ENCODE data around the gene TMEM225. TPM values are rescaled to one million over a fixed set of nuclear protein-coding genes. Genes with fewer than 3 reads are reported as not detected.

TMEM225 gene
- total RNA-seq (not detected), polyA plus RNA-seq (not detected)
- long read RNA-seq, donor 1 = 0 reads
- long read RNA-seq, donor 2 = 0 reads
- long read RNA-seq, donor 3 = 0 reads
- long read RNA-seq, donor 4 = 0 reads
- long read RNA-seq, donor 5 = 0 reads
- long read RNA-seq, donor 6 = 0 reads
- long read RNA-seq, donor 7 = 0 reads
- long read RNA-seq, donor 8 = 0 reads
- long read RNA-seq, donor 9 = 0 reads
- long read RNA-seq, donor 10 = 0 reads

- DNase-seq = no peak
- no peaks in the 10 kb centered on the region for H3K27me3 ChIP-seq
- H3K4me3 ChIP-seq = no peak within 1 kb of the TSS
- 67 to 86% (median 74%) methylated on average over 3 of the region's 3 CpGs for WGBS, 4 donors
- H3K9me3 ChIP-seq (replicated peaks in 1 of 3) = no peaks in the 10 kb centered on the region
- H3K4me1 ChIP-seq (replicated peaks in 1 of 2) = no peaks in the 10 kb centered on the region
- H3K27ac ChIP-seq = no peak within 1 kb of the TSS
- H3K36me3 ChIP-seq (replicated peaks in 1 of 2) = no peaks in the 10 kb centered on the region
- no peak for TF ChIP-seq POLR2A (IDR thresholded peaks at IDR 0.05)
- no peak for TF ChIP-seq CTCF (IDR thresholded peaks at IDR 0.05)
- intact Hi-C loops (cut with DNase I) = no loop called here
These were observed at the start of gene TMEM225 for GRCh38 chr11:123885570-123885969. Gene TMEM225, minus strand, starts transcription at chr11:123885670. Its CDS starts 245 bp downstream, at chr11:123885425.

- no peak for DNase-seq
- H3K27ac ChIP-seq = no peak overlapping the region
- H3K9me3 ChIP-seq (replicated peaks in 1 of 3) = no peaks in the 10 kb centered on the region
- H3K4me3 ChIP-seq = no peak overlapping the region
- TF ChIP-seq CTCF (IDR thresholded peaks at IDR 0.05) (no peak), POLR2A (IDR thresholded peaks at IDR 0.05) (no peak)
- WGBS, 4 donors = 73 to 96% (median 86%) methylated on average over 1 of the region's 1 CpG
- H3K36me3 ChIP-seq (replicated peaks in 1 of 2) = no peaks in the 10 kb centered on the region
- peaks cover 4 to 6% of the 10 kb centered on the region in 2 donors for H3K4me1 ChIP-seq (replicated peaks in 1 of 2)
- no peaks in the 10 kb centered on the region for H3K27me3 ChIP-seq
- intact Hi-C loops (cut with DNase I) = no loop called here
These were observed 38.6 kb upstream of the TMEM225 start for GRCh38 chr11:123924027-123924426.

GRCh38 chr11:123920943-123921342 is 35.5 kb upstream of the TMEM225 start:
- no peaks in the 10 kb centered on the region for H3K36me3 ChIP-seq (replicated peaks in 1 of 2)
- no peak for TF ChIP-seq POLR2A (IDR thresholded peaks at IDR 0.05)
- TF ChIP-seq CTCF (IDR thresholded peaks at IDR 0.05) = no peak
- peaks cover 4 to 6% of the 10 kb centered on the region in 2 donors for H3K4me1 ChIP-seq (replicated peaks in 1 of 2)
- no peak overlapping the region for H3K27ac ChIP-seq
- DNase-seq = peak in 3 of 7 donors; percentile 2 to 34 (median 31)
- H3K9me3 ChIP-seq (replicated peaks in 1 of 3) = no peaks in the 10 kb centered on the region
- H3K4me3 ChIP-seq = no peak overlapping the region
- 33 to 52% (median 43%) methylated on average over 3 of the region's 3 CpGs for WGBS, 4 donors
- no peaks in the 10 kb centered on the region for H3K27me3 ChIP-seq
- intact Hi-C loops (cut with DNase I) = no loop called here

GRCh38 chr11:123905826-123906225 is 20.4 kb upstream of the TMEM225 start:
- Histone ChIP-seq H3K4me1 (replicated peaks in 1 of 2) (no peaks in the 10 kb centered on the region), H3K27me3 (no peaks in the 10 kb centered on the region), H3K9me3 (replicated peaks in 1 of 3) (no peaks in the 10 kb centered on the region), H3K4me3 (no peak overlapping the region), H3K27ac (no peak overlapping the region), H3K36me3 (replicated peaks in 1 of 2) (no peaks in the 10 kb centered on the region)
- DNase-seq = no peak
- intact Hi-C loops (cut with DNase I) = no loop called here
- WGBS, 4 donors = 56 to 68% (median 63%) methylated on average over 3 of the region's 3 CpGs
- TF ChIP-seq POLR2A (IDR thresholded peaks at IDR 0.05) = no peak
- TF ChIP-seq CTCF (IDR thresholded peaks at IDR 0.05) = no peak
